H1 (cell line): Measurements from ENCODE around the gene TDRD6. TPM values are rescaled to one million over a fixed set of nuclear protein-coding genes. Genes with fewer than 3 reads are reported as not detected.

ENCODE experiments used
- CTCF ChIA-PET: fragments of 300-600 bp; sonication (Branson Sonifier 250); formaldehyde crosslinking; loops from one replicate; lab custom pipeline; 2021; ENCODE audit not compliant: partially characterized antibody; lab: Charles Lee
- POLR2A ChIA-PET: fragments of 300-600 bp; sonication (Branson Sonifier 250); formaldehyde crosslinking; loops from one replicate; lab custom pipeline; 2021; ENCODE audit warnings: inconsistent platforms; ENCODE audit not compliant: partially characterized antibody; lab: Charles Lee
- DNase-seq, 2 experiments: peaks; one replicate each; pipeline versions ENCODE4 v3.0.0 to v3.0.0-alpha.2; 2010 to 2022; ENCODE audit warnings: low spot score in 2 of 2, low read depth in 1 of 2, mixed read lengths in 1 of 2
- FAIRE-seq: peaks from 2 replicates; lab custom pipeline; 2011; peaks lifted over from hg19 to GRCh38; lab: Jason Lieb, UNC
- H2AFZ ChIP-seq: 2 replicates; pipeline ENCODE4 v1.8.1; 2012; ENCODE audit warnings: low read length, inconsistent platforms
- H2AK5ac ChIP-seq: 2 replicates; pipeline ENCODE4 v1.6.1; 2013; ENCODE audit warnings: low read depth, low read length
- H2BK120ac ChIP-seq: replicated peaks from 2 replicates; pipeline ENCODE3; 2013; ENCODE audit warnings: low read depth, low read length, inconsistent platforms
- H2BK12ac ChIP-seq: 2 replicates; pipeline ENCODE4 v1.6.1; 2013; ENCODE audit warnings: low read depth, low read length
- H2BK15ac ChIP-seq: 2 replicates; pipeline ENCODE4 v1.6.1; 2013; ENCODE audit warnings: low read length
- H2BK20ac ChIP-seq: 2 replicates; pipeline ENCODE4 v1.6.1; 2013; ENCODE audit warnings: low read length
- H2BK5ac ChIP-seq: 2 replicates; pipeline ENCODE4 v1.6.1; 2013; ENCODE audit warnings: low read depth, low read length
- H3K14ac ChIP-seq: 2 replicates; pipeline ENCODE4 v1.6.1; 2013; ENCODE audit warnings: inconsistent platforms; ENCODE audit not compliant: insufficient read length
- H3K18ac ChIP-seq: 2 replicates; pipeline ENCODE4 v1.6.1; 2013; ENCODE audit warnings: low read length; ENCODE audit errors: extremely low read depth
- H3K23ac ChIP-seq: 2 replicates; pipeline ENCODE4 v1.6.1; 2013; ENCODE audit warnings: inconsistent platforms; ENCODE audit not compliant: insufficient read length
- H3K23me2 ChIP-seq: 2 replicates; pipeline ENCODE4 v1.6.1; 2013; ENCODE audit warnings: low read depth, low read length
- H3K27ac ChIP-seq: 2 replicates; pipeline ENCODE4 v1.6.1; 2011; ENCODE audit warnings: low read depth, low read length, inconsistent platforms
- H3K27me3 ChIP-seq, 4 experiments: replicated peaks in 1 of 4; 1 replicate in 1 of 4; 2 replicates in 3 of 4; pipeline versions ENCODE4 v1.6.1 to v1.8.1; 2011 to 2013; ENCODE audit warnings: low read length in 3 of 4, mild to moderate bottlenecking in 3 of 4, inconsistent platforms in 2 of 4, mixed read lengths in 2 of 4, moderate library complexity in 1 of 4; ENCODE audit not compliant: control insufficient read depth in 3 of 4, insufficient read depth in 3 of 4; ENCODE audit errors: extremely low read depth in 1 of 4
- H3K36me3 ChIP-seq, 4 experiments: 2 replicates each; pipeline versions ENCODE4 v1.6.1 to v1.8.1; 2011 to 2013; ENCODE audit warnings: mild to moderate bottlenecking in 4 of 4, low read length in 3 of 4, moderate library complexity in 2 of 4, control low read depth in 1 of 4, inconsistent platforms in 1 of 4; ENCODE audit not compliant: insufficient read depth in 4 of 4, control insufficient read depth in 2 of 4
- H3K4ac ChIP-seq: replicated peaks from 2 replicates; pipeline ENCODE3; 2013; ENCODE audit warnings: low read length, low read depth, mixed read lengths, inconsistent platforms; ENCODE audit not compliant: insufficient read length
- H3K4me1 ChIP-seq, 4 experiments: replicated peaks in 1 of 4; 1 replicate in 1 of 4; 2 replicates in 3 of 4; pipeline versions ENCODE4 v1.6.1 to v1.8.1; 2011 to 2013; ENCODE audit warnings: low read length in 3 of 4, inconsistent platforms in 2 of 4, mixed read lengths in 1 of 4; ENCODE audit not compliant: insufficient read depth in 4 of 4, control insufficient read depth in 3 of 4
- H3K4me2 ChIP-seq, 2 experiments: 2 replicates each; pipeline versions ENCODE4 v1.6.1 to v1.8.1; 2011 to 2013; ENCODE audit warnings: low read depth in 2 of 2, low read length in 2 of 2, control low read depth in 1 of 2, inconsistent platforms in 1 of 2, mild to moderate bottlenecking in 1 of 2; ENCODE audit not compliant: insufficient read depth in 1 of 2
- H3K4me3 ChIP-seq, 4 experiments: fragments of 200-600, 300-600 bp in 1 of 4; sonication (generic), shearing (Covaris generic), sonication (Bioruptor Twin) in 1 of 4; 2 replicates each; pipeline versions ENCODE4 v1.5.1 to v1.8.1; 2011 to 2016; ENCODE audit warnings: low read length in 4 of 4, low read depth in 3 of 4, control low read depth in 2 of 4, inconsistent platforms in 2 of 4, mild to moderate bottlenecking in 2 of 4, mixed read lengths in 1 of 4, moderate library complexity in 1 of 4; ENCODE audit not compliant: insufficient read depth in 2 of 4; ENCODE audit errors: extremely low read depth in 1 of 4
- H3K56ac ChIP-seq: replicated peaks from 2 replicates; pipeline ENCODE3; 2013; ENCODE audit warnings: low read depth, mild to moderate bottlenecking, mixed read lengths, low read length, inconsistent platforms; ENCODE audit not compliant: insufficient read length
- H3K79me1 ChIP-seq: 2 replicates; pipeline ENCODE4 v1.6.1; 2013; ENCODE audit warnings: low read depth, low read length, control low read depth
- H3K79me2 ChIP-seq, 2 experiments: 2 replicates each; pipeline versions ENCODE4 v1.6.1 to v1.8.1; 2012 to 2013; ENCODE audit warnings: low read length in 2 of 2, mild to moderate bottlenecking in 2 of 2, inconsistent platforms in 1 of 2; ENCODE audit not compliant: insufficient read depth in 2 of 2, control insufficient read depth in 1 of 2
- H3K9ac ChIP-seq, 4 experiments: replicated peaks in 1 of 4; 1 replicate in 1 of 4; 2 replicates in 3 of 4; pipeline versions ENCODE4 v1.6.1 to v1.8.1; 2011 to 2013; ENCODE audit warnings: low read depth in 3 of 4, low read length in 3 of 4, control low read depth in 2 of 4, mild to moderate bottlenecking in 2 of 4, moderate library complexity in 2 of 4, inconsistent platforms in 1 of 4; ENCODE audit errors: extremely low read depth in 1 of 4
- H3K9me3 ChIP-seq, 2 experiments: 2 replicates each; pipeline versions ENCODE4 v1.6.1 to v1.8.1; 2012 to 2013; ENCODE audit warnings: mild to moderate bottlenecking in 2 of 2, moderate library complexity in 2 of 2, control low read depth in 1 of 2, inconsistent platforms in 1 of 2, low read depth in 1 of 2, low read length in 1 of 2, mixed read lengths in 1 of 2; ENCODE audit not compliant: insufficient read depth in 2 of 2
- H4K20me1 ChIP-seq, 2 experiments: replicated peaks in 1 of 2; 2 replicates each; pipeline versions ENCODE3 to v1.8.1; 2011 to 2013; ENCODE audit warnings: inconsistent platforms in 2 of 2, low read length in 2 of 2, mild to moderate bottlenecking in 1 of 2; ENCODE audit not compliant: insufficient read depth in 2 of 2, control insufficient read depth in 1 of 2
- H4K5ac ChIP-seq: 2 replicates; pipeline ENCODE4 v1.6.1; 2013; ENCODE audit warnings: low read length, low read depth, mixed read lengths, inconsistent platforms; ENCODE audit not compliant: insufficient read length
- H4K8ac ChIP-seq: 2 replicates; pipeline ENCODE4 v1.8.0; 2013; ENCODE audit warnings: mild to moderate bottlenecking, moderate library complexity, low read length, inconsistent platforms; ENCODE audit not compliant: insufficient read depth; ENCODE audit errors: extremely low read depth
- H4K91ac ChIP-seq: replicated peaks from 2 replicates; pipeline ENCODE3; 2013; ENCODE audit warnings: low read length, mixed read lengths, inconsistent platforms; ENCODE audit not compliant: insufficient read length
- ATF3 ChIP-seq: IDR thresholded peaks from 2 replicates; pipeline ENCODE4 v1.6.1; 2011; ENCODE audit warnings: low read depth, mild to moderate bottlenecking, low read length; ENCODE audit not compliant: insufficient read depth
- BCL11A ChIP-seq, 2 experiments: IDR thresholded peaks; one replicate each; pipeline ENCODE4 v1.6.1; 2011; ENCODE audit warnings: low read depth in 2 of 2, low read length in 2 of 2, mild to moderate bottlenecking in 2 of 2
- CEBPB ChIP-seq: IDR thresholded peaks from 2 replicates; pipeline ENCODE4 v1.6.1; 2012; ENCODE audit warnings: low read depth, low read length
- CREB1 ChIP-seq: IDR thresholded peaks from 2 replicates; pipeline ENCODE4 v1.6.1; 2012; ENCODE audit warnings: inconsistent platforms
- EZH2 ChIP-seq: fragments of 200-600 bp; sonication (generic); IDR thresholded peaks from 2 replicates; pipeline ENCODE4 v1.7.1; 2012; ENCODE audit warnings: low read depth, mild to moderate bottlenecking, moderate library complexity, low read length, inconsistent platforms; ENCODE audit not compliant: severe bottlenecking
- GTF2F1 ChIP-seq: IDR thresholded peaks from 2 replicates; pipeline ENCODE4 v1.6.1; 2012; ENCODE audit warnings: low read depth, low read length, improper control_type of control experiment, borderline replicate concordance
- KDM5A ChIP-seq: fragments of 200-600 bp; IDR thresholded peaks from 2 replicates; pipeline ENCODE4 v1.7.1; 2012; ENCODE audit warnings: mild to moderate bottlenecking, low read length, inconsistent platforms, mixed read lengths
- NANOG ChIP-seq: IDR thresholded peaks from 2 replicates; pipeline ENCODE4 v1.6.1; 2011; ENCODE audit warnings: low read length, low read depth, mild to moderate bottlenecking, inconsistent platforms; ENCODE audit not compliant: insufficient read depth, poor library complexity, severe bottlenecking
- RAD21 ChIP-seq, 2 experiments: IDR thresholded peaks in 1 of 2; conservative IDR thresholded peaks in 1 of 2; 2 replicates each; pipeline ENCODE4 v1.6.1; 2011; ENCODE audit warnings: low read depth in 2 of 2, low read length in 2 of 2, improper control_type of control experiment in 1 of 2, inconsistent platforms in 1 of 2, mild to moderate bottlenecking in 1 of 2, moderate library complexity in 1 of 2
- SRF ChIP-seq: IDR thresholded peaks from 2 replicates; pipeline ENCODE4 v1.6.1; 2011; ENCODE audit warnings: mild to moderate bottlenecking, low read depth, low read length, moderate library complexity
- TAF1 ChIP-seq: IDR thresholded peaks from 2 replicates; pipeline ENCODE4 v1.6.1; 2011; ENCODE audit warnings: mild to moderate bottlenecking, low read depth, low read length
- TAF7 ChIP-seq: optimal IDR thresholded peaks from 2 replicates; pipeline ENCODE3; 2011; ENCODE audit warnings: low read depth, mild to moderate bottlenecking, inconsistent platforms, low read length, moderate library complexity, borderline replicate concordance
- WGBS, 2 experiments: shearing (Covaris generic) in 1 of 2; methylation state at CpG; one replicate each; pipeline versions ENCODE4 v1.1.6 to v1.1.7; 2013 to 2015; ENCODE audit warnings: low lambda C conversion rate in 2 of 2, mixed read lengths in 2 of 2, inconsistent platforms in 1 of 2, low coverage in 1 of 2, missing lambda C conversion rate in 1 of 2; ENCODE audit not compliant: insufficient replicate concordance in 2 of 2, insufficient coverage in 1 of 2, insufficient read length in 1 of 2; ENCODE audit errors: extremely low coverage in 1 of 2, missing lambda C conversion rate in 1 of 2; 5-methylcytosine and 5-hydroxymethylcytosine counted together
- polyA plus RNA-seq, 7 experiments: library from polyadenylated mRNA; depleted of rRNA in 3 of 7; stranded (reverse) in 5 of 7; unstranded in 2 of 7; fragments of >200 nt in 5 of 7; fragments of 200-250 nt in 2 of 7; gene quantifications; 1 replicate in 5 of 7; 2 replicates in 1 of 7; 4 replicates in 1 of 7; pipeline versions ENCODE4 v1.2.1 to v1.2.3, GENCODE V29; 2011 to 2013; ENCODE audit warnings: missing spikeins in 2 of 7, mixed read lengths in 2 of 7
- total RNA-seq: library from RNA; stranded (reverse); fragmentation: NEBNext Ultra II Directional; extraction: Animal tissue kit (Norgen Biotek cat#: 25700); gene quantifications from 2 replicates; pipeline ENCODE4 v1.2.1, GENCODE V29; 2021
- TF ChIP-seq, protein P1 (sequence below): IDR thresholded peaks from 2 replicates; pipeline ENCODE4 v1.6.1; 2011; ENCODE audit warnings: low read length, improper control_type of control experiment

TDRD6 gene
- total and polyA plus RNA-seq, 2 of the 8 experiments (the other 6 are each of a cell fraction or from before 2014, with no cell fraction given) = 0.06 to 0.19 TPM

- Histone ChIP-seq H2BK15ac (no peak overlapping the region), H3K14ac (no peak overlapping the region), H3K79me2 (no peaks in the 10 kb centered on the region), H4K91ac (no peak overlapping the region), H2BK120ac (no peak overlapping the region), H3K18ac (no peak overlapping the region), H2BK5ac (no peak overlapping the region), H4K8ac (no peak overlapping the region), H3K4me2 (no peak overlapping the region), H3K4me3 (no peak overlapping the region), H4K20me1 (no peaks in the 10 kb centered on the region), H3K4ac (no peak overlapping the region), H3K36me3 (no peaks in the 10 kb centered on the region), H3K23ac (no peak overlapping the region), H3K9ac (no peak overlapping the region), H3K56ac (no peak overlapping the region), H2BK12ac (no peak overlapping the region), H3K9me3 (no peaks in the 10 kb centered on the region), H2BK20ac (no peak overlapping the region), H3K23me2 (no peaks in the 10 kb centered on the region), H2AFZ (no peak overlapping the region), H3K27ac (no peak overlapping the region), H2AK5ac (no peak overlapping the region), H3K79me1 (no peaks in the 10 kb centered on the region), H3K4me1 (no peaks in the 10 kb centered on the region), H4K5ac (no peak overlapping the region), H3K27me3 (no peaks in the 10 kb centered on the region)
- FAIRE-seq = no peak
- CTCF ChIA-PET = interaction anchor here (1.6 kb wide), 1 partner anchor 15 kb away, joined by 9 read pairs; no protein-coding TSS in a partner anchor
- no peak for DNase-seq
- POLR2A ChIA-PET = interaction anchor here (1.3 kb wide), 1 partner anchor 15 kb away, joined by 3 read pairs; no protein-coding TSS in a partner anchor
- 88% methylated on average over 1 of the region's 1 CpG; no CpG with 5 or more reads in 1 of the 2 experiments for WGBS, 2 experiments
- TF ChIP-seq TAF7 (no peak), SRF (no peak), CREB1 (no peak), KDM5A (no peak), NANOG (no peak), ATF3 (no peak), RAD21 (IDR thresholded peaks at IDR 0.05 in 1 of 2, conservative IDR thresholded peaks at IDR 0.05 in 1 of 2; ENCODE audit: low read depth in 2 of 2, low read length in 2 of 2) (no peak), EZH2 (no peak), CEBPB (no peak), GTF2F1 (no peak), BCL11A (IDR thresholded peaks at IDR 0.05; ENCODE audit: low read depth in 2 of 2, low read length in 2 of 2) (no peak), TAF1 (no peak)
- TF ChIP-seq, protein P1, sequence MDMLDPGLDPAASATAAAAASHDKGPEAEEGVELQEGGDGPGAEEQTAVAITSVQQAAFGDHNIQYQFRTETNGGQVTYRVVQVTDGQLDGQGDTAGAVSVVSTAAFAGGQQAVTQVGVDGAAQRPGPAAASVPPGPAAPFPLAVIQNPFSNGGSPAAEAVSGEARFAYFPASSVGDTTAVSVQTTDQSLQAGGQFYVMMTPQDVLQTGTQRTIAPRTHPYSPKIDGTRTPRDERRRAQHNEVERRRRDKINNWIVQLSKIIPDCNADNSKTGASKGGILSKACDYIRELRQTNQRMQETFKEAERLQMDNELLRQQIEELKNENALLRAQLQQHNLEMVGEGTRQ = no peak
Observed at GRCh38 chr6:46719099-46719498, 31.4 kb downstream of the TDRD6 start.
